HG03342 (cell line): ENCODE measurements around the gene PTGDS.

Source experiments
- ATAC-seq: cut with Tn5 transposase; IDR thresholded peaks from one replicate; pipeline ENCODE4 v1.9.1; 2021; ENCODE audit warnings: mild to moderate bottlenecking, moderate library complexity; ENCODE audit not compliant: unreplicated experiment

Gene PTGDS

GRCh38 chr9:137007108-137007815 is 30.0 kb downstream of the PTGDS start:
- no peak for ATAC-seq

- no peak for ATAC-seq
Observed at GRCh38 chr9:137007816-137008270, 30.5 kb downstream of the PTGDS start.

GRCh38 chr9:137008312-137008711 is 31.0 kb downstream of the PTGDS start:
- no peak for ATAC-seq

- no peak for ATAC-seq
Observed at GRCh38 chr9:137009217-137009616, 31.9 kb downstream of the PTGDS start.

- ATAC-seq: no peak
Observed at GRCh38 chr9:137009938-137010732, 32.8 kb downstream of the PTGDS start.

GRCh38 chr9:137011156-137011555 is 33.9 kb downstream of the PTGDS start:
- ATAC-seq: no peak

GRCh38 chr9:137011907-137012675 is 34.8 kb downstream of the PTGDS start:
- ATAC-seq: no peak

GRCh38 chr9:137012694-137013570 is 35.6 kb downstream of the PTGDS start:
- ATAC-seq: no peak

GRCh38 chr9:137013571-137013940 is 36.3 kb downstream of the PTGDS start:
- ATAC-seq: no peak

- no peak for ATAC-seq
Observed at GRCh38 chr9:137014166-137014565, 36.9 kb downstream of the PTGDS start.

- no peak for ATAC-seq
Observed at GRCh38 chr9:137014776-137015539, 37.7 kb downstream of the PTGDS start.

- ATAC-seq: no peak
Observed at GRCh38 chr9:137015540-137015930, 38.2 kb downstream of the PTGDS start.

- ATAC-seq: no peak
Observed at GRCh38 chr9:137015976-137016375, 38.7 kb downstream of the PTGDS start.

- no peak for ATAC-seq
Observed at GRCh38 chr9:137016436-137016835, 39.1 kb downstream of the PTGDS start.

GRCh38 chr9:137017071-137017470 is 39.8 kb downstream of the PTGDS start:
- no peak for ATAC-seq

- no peak for ATAC-seq
Observed at GRCh38 chr9:137017791-137018497, 40.6 kb downstream of the PTGDS start.

GRCh38 chr9:137018761-137019559 is 41.7 kb downstream of the PTGDS start:
- no peak for ATAC-seq

GRCh38 chr9:137019891-137020683 is 42.8 kb downstream of the PTGDS start:
- no peak for ATAC-seq
